WTC11 (cell line): Measurements from ENCODE around the gene MTFMT. TPM values are rescaled to one million over a fixed set of nuclear protein-coding genes. Genes with fewer than 3 reads are reported as not detected.

Source experiments
- ATAC-seq: fragments of 200-7000 bp; cut with Tn5 transposase; 2 replicates; pipeline ENCODE4 v1.10.0; 2021; ENCODE audit warnings: mild to moderate bottlenecking, moderate library complexity
- CTCF ChIA-PET: fragments of 300-600 bp; sonication (Branson Sonifier 250); formaldehyde crosslinking; loops from one replicate; lab custom pipeline; 2021; ENCODE audit warnings: antibody characterized with exemption; lab: Charles Lee
- POLR2A ChIA-PET: fragments of 350-600 bp; sonication (Branson Sonifier 250); formaldehyde crosslinking; loops from one replicate; lab custom pipeline; 2021; ENCODE audit warnings: antibody characterized with exemption; lab: Charles Lee
- DNase-seq: peaks from one replicate; pipeline ENCODE4 v3.0.0; 2021; ENCODE audit warnings: low spot score
- H3K27ac Mint-ChIP-seq: 2 replicates; pipeline ENCODE4 v1.8.0; 2021; ENCODE audit warnings: mixed read lengths
- H3K27me3 Mint-ChIP-seq: 2 replicates; pipeline ENCODE4 v1.8.0; 2021; ENCODE audit warnings: low read depth, mild to moderate bottlenecking, moderate library complexity, mixed read lengths
- H3K36me3 Mint-ChIP-seq: 2 replicates; pipeline ENCODE4 v1.8.0; 2021; ENCODE audit warnings: mixed read lengths
- H3K4me1 Mint-ChIP-seq: 2 replicates; pipeline ENCODE4 v1.8.0; 2022; ENCODE audit warnings: mixed read lengths
- H3K4me3 Mint-ChIP-seq: 2 replicates; pipeline ENCODE4 v1.8.0; 2021; ENCODE audit warnings: mild to moderate bottlenecking, moderate library complexity, mixed read lengths
- H3K9me3 Mint-ChIP-seq: 2 replicates; pipeline ENCODE4 v1.8.0; 2021; ENCODE audit warnings: mixed read lengths
- ATF2 ChIP-seq: sonication (generic); formaldehyde crosslinking; IDR thresholded peaks from 2 replicates; pipeline ENCODE4 v1.8.1; 2022; ENCODE audit warnings: low read depth, missing genetic modification reagents, borderline replicate concordance
- CDX4 ChIP-seq: fragments of 250-450 bp; sonication (Bioruptor Pico); IDR thresholded peaks from 2 replicates; pipeline ENCODE4 v1.9.0; 2021; ENCODE audit warnings: moderate library complexity, mild to moderate bottlenecking, inconsistent platforms, borderline replicate concordance
- CTCF ChIP-seq: fragments of 200-600 bp; IDR thresholded peaks from 2 replicates; pipeline ENCODE4 v1.8.0; 2022; ENCODE audit warnings: antibody characterized with exemption
- E2F1 ChIP-seq: sonication (generic); formaldehyde crosslinking; IDR thresholded peaks from 2 replicates; pipeline ENCODE4 v1.8.0; 2022; ENCODE audit warnings: mild to moderate bottlenecking, missing genetic modification reagents
- E2F4 ChIP-seq: sonication (generic); formaldehyde crosslinking; IDR thresholded peaks from 2 replicates; pipeline ENCODE4 v1.8.1; 2022; ENCODE audit warnings: low read depth, mild to moderate bottlenecking, moderate library complexity, missing genetic modification reagents, borderline replicate concordance
- ESRRA ChIP-seq: sonication (generic); formaldehyde crosslinking; IDR thresholded peaks from 2 replicates; pipeline ENCODE4 v1.8.1; 2022; ENCODE audit warnings: mild to moderate bottlenecking, missing genetic modification reagents, borderline replicate concordance
- ETV6 ChIP-seq: sonication (generic); formaldehyde crosslinking; IDR thresholded peaks from 2 replicates; pipeline ENCODE4 v1.8.1; 2022; ENCODE audit warnings: mild to moderate bottlenecking, missing genetic modification reagents
- GABPB1 ChIP-seq: sonication (generic); formaldehyde crosslinking; IDR thresholded peaks from 2 replicates; pipeline ENCODE4 v1.8.1; 2023; ENCODE audit warnings: mild to moderate bottlenecking, missing genetic modification reagents
- HMGA2 ChIP-seq: fragments of 250-450 bp; sonication (Bioruptor Pico); IDR thresholded peaks from 2 replicates; pipeline ENCODE4 v1.4.0; 2021; ENCODE audit warnings: mild to moderate bottlenecking, moderate library complexity
- NFYB ChIP-seq: sonication (generic); formaldehyde crosslinking; conservative IDR thresholded peaks from 2 replicates; pipeline ENCODE4 v1.8.0; 2022; ENCODE audit warnings: low read depth, missing genetic modification reagents
- NR1H2 ChIP-seq: sonication (generic); formaldehyde crosslinking; IDR thresholded peaks from 2 replicates; pipeline ENCODE4 v1.9.0; 2021; ENCODE audit warnings: mild to moderate bottlenecking, moderate library complexity, missing genetic modification reagents
- PRDM15 ChIP-seq: sonication (generic); formaldehyde crosslinking; IDR thresholded peaks from 2 replicates; pipeline ENCODE4 v1.8.0; 2022; ENCODE audit warnings: missing genetic modification reagents
- TP53 ChIP-seq: sonication (generic); formaldehyde crosslinking; IDR thresholded peaks from 2 replicates; pipeline ENCODE4 v1.8.1; 2023; ENCODE audit warnings: mild to moderate bottlenecking, missing genetic modification reagents
- USF1 ChIP-seq: sonication (generic); formaldehyde crosslinking; IDR thresholded peaks from 2 replicates; pipeline ENCODE4 v1.8.0; 2022; ENCODE audit warnings: mild to moderate bottlenecking, missing genetic modification reagents
- ZNF512 ChIP-seq: sonication (generic); formaldehyde crosslinking; IDR thresholded peaks from 2 replicates; pipeline ENCODE4 v1.8.1; 2022; ENCODE audit warnings: missing genetic modification reagents, borderline replicate concordance
- total RNA-seq: library from RNA; stranded (reverse); gene quantifications from 3 replicates; pipeline ENCODE4 v1.2.3, GENCODE V29; 2021

The MTFMT gene
- total RNA-seq, 1 experiment from 2014 or later: 26.7 TPM

GRCh38 chr15:65056868-65057548 lies 27.6 kb upstream of the MTFMT start:
- DNase-seq: no peak
- Mint-ChIP-seq H3K4me3 (no peak overlapping the region), H3K27me3 (no peaks in the 10 kb centered on the region), H3K36me3 (no peaks in the 10 kb centered on the region), H3K27ac (peak overlapping the region; percentile 31; the same call in 1 of the 2 replicates), H3K4me1 (no peaks in the 10 kb centered on the region), H3K9me3 (peaks cover 8% of the 10 kb centered on the region)
- ChIA-PET CTCF (interaction anchor here (3.6 to 20.3 kb wide), 4 partner anchors 9 to 45 kb away, joined by 33 to 292 read pairs (median 122); partner anchors contain the start of genes KBTBD13 and RASL12), POLR2A (no interaction called here)
- TF ChIP-seq TP53 (no peak), CTCF (no peak), E2F4 (CRISPR knock-in tag) (no peak), GABPB1 (peak; percentile 59), NFYB (CRISPR knock-in tag) (no peak), HMGA2 (CRISPR knock-in tag) (no peak)
- no peak for ATAC-seq

GRCh38 chr15:65056106-65056505 lies 26.7 kb upstream of the MTFMT start:
- CTCF ChIA-PET: interaction anchor here (3.6 to 20.3 kb wide), 4 partner anchors 10 to 45 kb away, joined by 33 to 292 read pairs (median 122); partner anchors contain the start of genes KBTBD13 and RASL12
- no peaks in the 10 kb centered on the region for H3K4me1 Mint-ChIP-seq
- H3K4me3 Mint-ChIP-seq: no peak overlapping the region
- TF ChIP-seq CDX4 (CRISPR knock-in tag) (no peak), ATF2 (no peak), PRDM15 (CRISPR knock-in tag) (no peak), ETV6 (CRISPR knock-in tag) (no peak), USF1 (no peak), CTCF (no peak), ZNF512 (CRISPR knock-in tag) (no peak), NR1H2 (no peak), E2F1 (CRISPR knock-in tag) (no peak), NFYB (CRISPR knock-in tag) (no peak), ESRRA (CRISPR knock-in tag) (no peak)
- DNase-seq (no peak), ATAC-seq (no peak)
- H3K27me3 Mint-ChIP-seq: no peaks in the 10 kb centered on the region
- POLR2A ChIA-PET: no interaction called here
- no peak overlapping the region for H3K27ac Mint-ChIP-seq
- no peaks in the 10 kb centered on the region for H3K36me3 Mint-ChIP-seq
- peaks cover 8% of the 10 kb centered on the region for H3K9me3 Mint-ChIP-seq
